T-cell (primary cell): ENCODE results near the gene RAG2. TPM values are rescaled to one million over a fixed set of nuclear protein-coding genes. Genes with fewer than 3 reads are reported as not detected.

Source experiments
- ATAC-seq, 4 experiments: fragments of 200-7000 bp in 3 of 4; fragments of 150-1000 bp in 1 of 4; cut with Tn5 transposase; replicated peaks in 1 of 4; 1 replicate in 3 of 4; 2 replicates in 1 of 4; pipeline ENCODE4 v1.10.0; 2021; ENCODE audit warnings: moderate library complexity in 3 of 4, mild to moderate bottlenecking in 2 of 4, moderate number of reproducible peaks in 1 of 4
- CTCF ChIA-PET, 2 donors: fragments of 300-600 bp; sonication (Branson Sonifier 250); formaldehyde crosslinking; loops; one replicate each; lab custom pipeline; 2022; ENCODE audit warnings: antibody characterized with exemption in 2 of 2; lab: Charles Lee
- POLR2A ChIA-PET, 2 donors: fragments of 300-600 bp; sonication (Branson Sonifier 250); formaldehyde crosslinking; loops; one replicate each; lab custom pipeline; 2022; ENCODE audit warnings: antibody characterized with exemption in 2 of 2; lab: Charles Lee
- DNase-seq, 35 experiments: peaks; one replicate each; pipeline versions ENCODE4 v3.0.0 to v3.0.0-alpha.2; 2013 to 2023
- H3K27ac ChIP-seq: one replicate; pipeline ENCODE4 v1.5.1; 2013; ENCODE audit warnings: low read length
- H3K27me3 ChIP-seq, 2 experiments: replicated peaks in 1 of 2; 1 replicate in 1 of 2; 2 replicates in 1 of 2; pipeline versions ENCODE4 v1.6.1 to v1.7.0; 2013; ENCODE audit warnings: low read length in 1 of 2, mixed read lengths in 1 of 2; ENCODE audit not compliant: control insufficient read depth in 2 of 2, insufficient read depth in 2 of 2; ENCODE audit errors: extremely low read depth in 1 of 2
- H3K36me3 ChIP-seq, 2 donors: 1 replicate in 1 of 2; 2 replicates in 1 of 2; pipeline versions ENCODE4 v1.6.1 to v1.7.0; 2013; ENCODE audit warnings: low read length in 1 of 2; ENCODE audit not compliant: control insufficient read depth in 2 of 2, insufficient read depth in 1 of 2; ENCODE audit errors: extremely low read depth in 1 of 2
- H3K4me1 ChIP-seq, 2 experiments: 1 replicate in 1 of 2; 2 replicates in 1 of 2; pipeline versions ENCODE4 v1.6.1 to v1.7.0; 2013; ENCODE audit warnings: low read length in 2 of 2, mixed read lengths in 1 of 2; ENCODE audit not compliant: insufficient read depth in 2 of 2, control insufficient read depth in 1 of 2; ENCODE audit errors: extremely low read depth in 1 of 2
- H3K4me3 ChIP-seq, 2 donors: 1 replicate in 1 of 2; 2 replicates in 1 of 2; pipeline versions ENCODE4 v1.5.1 to v1.7.0; 2013; ENCODE audit warnings: mild to moderate bottlenecking in 2 of 2, low read length in 1 of 2, moderate library complexity in 1 of 2; ENCODE audit not compliant: control insufficient read depth in 1 of 2; ENCODE audit errors: extremely low read depth in 1 of 2
- H3K9me3 ChIP-seq: 2 replicates; pipeline ENCODE4 v1.7.0; 2013
- H3K27ac Mint-ChIP-seq, 2 donors: one replicate each; pipeline ENCODE4 v1.8.0; 2020 to 2021; ENCODE audit warnings: mild to moderate bottlenecking in 2 of 2, mixed read lengths in 2 of 2
- H3K27me3 Mint-ChIP-seq, 2 donors: one replicate each; pipeline ENCODE4 v1.8.0; 2021 to 2022; ENCODE audit warnings: mixed read lengths in 2 of 2
- H3K36me3 Mint-ChIP-seq: one replicate; pipeline ENCODE4 v1.8.0; 2021; ENCODE audit warnings: mixed read lengths
- H3K4me1 Mint-ChIP-seq, 3 donors: one replicate each; pipeline ENCODE4 v1.8.0; 2020 to 2022; ENCODE audit warnings: mixed read lengths in 3 of 3, mild to moderate bottlenecking in 1 of 3
- H3K4me3 Mint-ChIP-seq, 3 donors: one replicate each; pipeline ENCODE4 v1.8.0; 2020 to 2022; ENCODE audit warnings: mild to moderate bottlenecking in 3 of 3, mixed read lengths in 3 of 3, moderate library complexity in 3 of 3
- H3K9me3 Mint-ChIP-seq, 3 donors: one replicate each; pipeline ENCODE4 v1.8.0; 2020 to 2022; ENCODE audit warnings: mixed read lengths in 3 of 3
- WGBS: methylation state at CpG from one replicate; pipeline ENCODE4 v1.1.5; 2013; ENCODE audit warnings: missing lambda C conversion rate; ENCODE audit not compliant: insufficient coverage; 5-methylcytosine and 5-hydroxymethylcytosine counted together
- total RNA-seq, 35 experiments: library from RNA in 6 of 35; stranded (reverse) in 6 of 35; fragments of 120-200 nt in 1 of 35; gene quantifications; one replicate each; pipeline versions ENCODE4 v1.2.1 to v1.2.4 and lab custom pipeline; 2013 to 2026

The RAG2 gene
- total RNA-seq, 5 donors from 2014 or later (not counting 1 experiment from before 2014, with no cell fraction given) = not detected

- H3K4me1 ChIP-seq = no peaks in the 10 kb centered on the region
- H3K27me3 ChIP-seq = peaks cover 0 to 10% of the 10 kb centered on the region in 2 experiments
- WGBS = no CpG with 5 or more reads among the region's 1 CpG
- H3K27me3 Mint-ChIP-seq = peaks cover 7 to 13% of the 10 kb centered on the region in 2 donors
- peaks cover 2% of the 10 kb centered on the region for H3K9me3 ChIP-seq
- DNase-seq = no peak
- ATAC-seq = no peak
- H3K36me3 ChIP-seq = no peaks in the 10 kb centered on the region
- no peak overlapping the region for H3K27ac Mint-ChIP-seq
- CTCF ChIA-PET = no interaction called here
- no peaks in the 10 kb centered on the region for H3K4me1 Mint-ChIP-seq
- peaks cover 8% of the 10 kb centered on the region for H3K36me3 Mint-ChIP-seq
- POLR2A ChIA-PET = no interaction called here
- no peak overlapping the region for H3K4me3 ChIP-seq
- no peak overlapping the region for H3K27ac ChIP-seq
- H3K4me3 Mint-ChIP-seq = no peak overlapping the region
- H3K9me3 Mint-ChIP-seq = peaks cover 4 to 6% (median 6%) of the 10 kb centered on the region in 3 donors
Measured at GRCh38 chr11:36578458-36578857, 19.6 kb downstream of the RAG2 start.

GRCh38 chr11:36577859-36578258 is 20.2 kb downstream of the RAG2 start:
- no CpG with 5 or more reads among the region's 2 CpGs for WGBS
- peaks cover 2% of the 10 kb centered on the region for H3K9me3 ChIP-seq
- peaks cover 8% of the 10 kb centered on the region for H3K36me3 Mint-ChIP-seq

GRCh38 chr11:36577373-36577772 is 20.7 kb downstream of the RAG2 start:
- no peaks in the 10 kb centered on the region for H3K36me3 ChIP-seq
- Mint-ChIP-seq H3K4me1 (no peaks in the 10 kb centered on the region), H3K4me3 (no peak overlapping the region), H3K27ac (no peak overlapping the region), H3K27me3 (peaks cover 10 to 16% of the 10 kb centered on the region in 2 donors), H3K36me3 (peaks cover 8% of the 10 kb centered on the region), H3K9me3 (peaks cover 4 to 6% (median 6%) of the 10 kb centered on the region in 3 donors)
- no peak for DNase-seq
- H3K27me3 ChIP-seq = peaks cover 0 to 15% of the 10 kb centered on the region in 2 experiments
- ATAC-seq = no peak
- no CpG with 5 or more reads among the region's 2 CpGs for WGBS
- H3K9me3 ChIP-seq = peaks cover 2% of the 10 kb centered on the region
- no peak overlapping the region for H3K27ac ChIP-seq
- ChIA-PET POLR2A (no interaction called here), CTCF (interaction anchor here in 1 of 2 donors (1.0 kb wide), 1 partner anchor 13 kb away, joined by 5 read pairs; no protein-coding TSS in a partner anchor)
- H3K4me3 ChIP-seq = no peak overlapping the region
- no peaks in the 10 kb centered on the region for H3K4me1 ChIP-seq

More at GRCh38 chr11:36577859-36578258, 20.2 kb downstream of the RAG2 start:
- ChIA-PET CTCF (no interaction called here), POLR2A (no interaction called here)
- Histone ChIP-seq H3K27ac (no peak overlapping the region), H3K27me3 (peaks cover 0 to 15% of the 10 kb centered on the region in 2 experiments), H3K36me3 (no peaks in the 10 kb centered on the region), H3K4me1 (no peaks in the 10 kb centered on the region), H3K4me3 (no peak overlapping the region)
- no peak overlapping the region for H3K4me3 Mint-ChIP-seq
- peaks cover 5 to 11% of the 10 kb centered on the region in 2 donors for H3K27me3 Mint-ChIP-seq
- no peak for ATAC-seq
- peaks cover 4 to 6% (median 6%) of the 10 kb centered on the region in 3 donors for H3K9me3 Mint-ChIP-seq
- no peak for DNase-seq
- H3K4me1 Mint-ChIP-seq = no peaks in the 10 kb centered on the region
- H3K27ac Mint-ChIP-seq = no peak overlapping the region

GRCh38 chr11:36574486-36574885 is 23.6 kb downstream of the RAG2 start:
- Mint-ChIP-seq H3K4me1 (no peaks in the 10 kb centered on the region), H3K9me3 (no peaks in the 10 kb centered on the region), H3K36me3 (peaks cover 8% of the 10 kb centered on the region), H3K27me3 (peaks cover 26 to 31% of the 10 kb centered on the region in 2 donors), H3K4me3 (no peak overlapping the region), H3K27ac (no peak overlapping the region)
- WGBS = 76% methylated on average over 8 of the region's 8 CpGs
- Histone ChIP-seq H3K27me3 (peaks cover 0 to 12% of the 10 kb centered on the region in 2 experiments), H3K9me3 (no peaks in the 10 kb centered on the region), H3K27ac (no peak overlapping the region), H3K36me3 (no peaks in the 10 kb centered on the region), H3K4me3 (no peak overlapping the region), H3K4me1 (no peaks in the 10 kb centered on the region)
- ATAC-seq (no peak), DNase-seq (no peak)
- ChIA-PET CTCF (interaction anchor here (0.8 to 2.4 kb wide), 2 partner anchors 10 to 172 kb away, joined by 3 to 14 read pairs; no protein-coding TSS in a partner anchor), POLR2A (no interaction called here)

- Histone ChIP-seq H3K9me3 (no peaks in the 10 kb centered on the region), H3K4me3 (no peak overlapping the region), H3K27me3 (peaks cover 0 to 18% of the 10 kb centered on the region in 2 experiments), H3K36me3 (no peaks in the 10 kb centered on the region), H3K4me1 (peaks cover 0 to 3% of the 10 kb centered on the region in 2 experiments), H3K27ac (no peak overlapping the region)
- CTCF ChIA-PET = no interaction called here
- Mint-ChIP-seq H3K27ac (no peak overlapping the region), H3K36me3 (peaks cover 6% of the 10 kb centered on the region), H3K27me3 (peaks cover 57 to 58% of the 10 kb centered on the region in 2 donors), H3K4me1 (peaks cover 5 to 11% (median 7%) of the 10 kb centered on the region in 3 donors), H3K9me3 (no peaks in the 10 kb centered on the region), H3K4me3 (no peak overlapping the region)
- no peak for ATAC-seq
- WGBS = 44% methylated on average over 2 of the region's 4 CpGs
- POLR2A ChIA-PET = no interaction called here
- DNase-seq = no peak
Measured at GRCh38 chr11:36569095-36569494, 28.9 kb downstream of the RAG2 start.

- Histone ChIP-seq H3K36me3 (no peaks in the 10 kb centered on the region), H3K27ac (no peak within 1 kb of the TSS), H3K4me3 (no peak within 1 kb of the TSS), H3K9me3 (no peaks in the 10 kb centered on the region), H3K4me1 (peaks cover 0 to 3% of the 10 kb centered on the region in 2 experiments), H3K27me3 (peaks cover 0 to 14% of the 10 kb centered on the region in 2 experiments)
- peaks cover 53 to 58% of the 10 kb centered on the region in 2 donors for H3K27me3 Mint-ChIP-seq
- POLR2A ChIA-PET = no interaction called here
- no peak within 1 kb of the TSS for H3K4me3 Mint-ChIP-seq
- CTCF ChIA-PET = interaction anchor here (1.1 to 3.8 kb wide), 2 partner anchors 16 to 180 kb away, joined by 3 to 34 read pairs; no protein-coding TSS in a partner anchor
- DNase-seq (no peak), ATAC-seq (no peak)
- H3K4me1 Mint-ChIP-seq = peaks cover 5 to 12% (median 7%) of the 10 kb centered on the region in 3 donors
- 71% methylated on average over 1 of the region's 1 CpG for WGBS
- H3K36me3 Mint-ChIP-seq = no peaks in the 10 kb centered on the region
- no peaks in the 10 kb centered on the region for H3K9me3 Mint-ChIP-seq
- H3K27ac Mint-ChIP-seq = no peak within 1 kb of the TSS
Measured at GRCh38 chr11:36567694-36568093, 30.3 kb downstream of the RAG2 start, which contains the start of gene RAG1. RAG1 (plus strand) TSS chr11:36568007; CDS start chr11:36573305, 5,298 bp downstream.
